ENCODE measurements around the gene RGS13. TPM values are rescaled to one million over a fixed set of nuclear protein-coding genes. Genes with fewer than 3 reads are reported as not detected.

RGS13 gene
- total RNA-seq = 1 to 10 TPM in 1 of 2 donors, under 1 TPM in 1; 0.64 to 1.1 TPM

- no peak within 1 kb of the TSS for H3K27ac Mint-ChIP-seq
- no peak for ATAC-seq
- DNase-seq (ENCODE audit: low spot score) = no peak
- peaks cover 0 to 6% of the 10 kb centered on the region in 2 donors for H3K4me1 Mint-ChIP-seq (ENCODE audit: low read depth in 2 of 2)
- no peaks in the 10 kb centered on the region for H3K9me3 Mint-ChIP-seq
- H3K27me3 Mint-ChIP-seq = peaks cover 7 to 14% of the 10 kb centered on the region in 2 donors
- H3K36me3 Mint-ChIP-seq = no peaks in the 10 kb centered on the region
- H3K4me3 Mint-ChIP-seq = no peak within 1 kb of the TSS
Measured at GRCh38 chr1:192635939-192636338, at the start of gene RGS13. TSS of gene RGS13 (plus strand) at chr1:192636147. CDS start at chr1:192644335, 8,188 bp downstream.

GRCh38 chr1:192587386-192588266 lies 48.3 kb upstream of the RGS13 start:
- H3K27ac Mint-ChIP-seq = no peak overlapping the region
- peaks cover 0 to 3% of the 10 kb centered on the region in 2 donors for H3K27me3 Mint-ChIP-seq
- no peak overlapping the region for H3K4me3 Mint-ChIP-seq
- ATAC-seq = no peak
- DNase-seq (ENCODE audit: low spot score) = no peak
- peaks cover 8 to 20% of the 10 kb centered on the region in 2 donors for H3K4me1 Mint-ChIP-seq (ENCODE audit: low read depth in 2 of 2)
- no peaks in the 10 kb centered on the region for H3K36me3 Mint-ChIP-seq
- peaks cover 2% of the 10 kb centered on the region for H3K9me3 Mint-ChIP-seq

GRCh38 chr1:192588546-192588945 lies 47.4 kb upstream of the RGS13 start:
- Mint-ChIP-seq H3K4me1 (ENCODE audit: low read depth in 2 of 2) (peaks cover 8 to 15% of the 10 kb centered on the region in 2 donors), H3K4me3 (no peak overlapping the region), H3K9me3 (peaks cover 2% of the 10 kb centered on the region), H3K27me3 (peaks cover 0 to 3% of the 10 kb centered on the region in 2 donors), H3K27ac (no peak overlapping the region), H3K36me3 (no peaks in the 10 kb centered on the region)
- DNase-seq (ENCODE audit: low spot score) (no peak), ATAC-seq (no peak)

GRCh38 chr1:192589813-192590212 lies 46.1 kb upstream of the RGS13 start:
- Mint-ChIP-seq H3K4me3 (no peak overlapping the region), H3K27ac (peak overlapping the region in 1 of 2 donors; percentile 27), H3K9me3 (peaks cover 2% of the 10 kb centered on the region), H3K36me3 (no peaks in the 10 kb centered on the region), H3K4me1 (ENCODE audit: low read depth in 2 of 2) (peaks cover 3 to 5% of the 10 kb centered on the region in 2 donors), H3K27me3 (peaks cover 0 to 3% of the 10 kb centered on the region in 2 donors)
- DNase-seq (ENCODE audit: low spot score) (no peak), ATAC-seq (no peak)

- no peaks in the 10 kb centered on the region for H3K36me3 Mint-ChIP-seq
- H3K27ac Mint-ChIP-seq = peak overlapping the region in 1 of 2 donors; percentile 17
- no peak for DNase-seq (ENCODE audit: low spot score)
- H3K4me1 Mint-ChIP-seq (ENCODE audit: low read depth in 2 of 2) = peaks cover 0 to 10% of the 10 kb centered on the region in 2 donors
- H3K27me3 Mint-ChIP-seq = peaks cover 0 to 6% of the 10 kb centered on the region in 2 donors
- ATAC-seq = no peak
- peaks cover 2% of the 10 kb centered on the region for H3K9me3 Mint-ChIP-seq
- no peak overlapping the region for H3K4me3 Mint-ChIP-seq
Measured at GRCh38 chr1:192592517-192592916, 43.4 kb upstream of the RGS13 start.

- no peaks in the 10 kb centered on the region for H3K36me3 Mint-ChIP-seq
- peaks cover 0 to 10% of the 10 kb centered on the region in 2 donors for H3K4me1 Mint-ChIP-seq (ENCODE audit: low read depth in 2 of 2)
- peak overlapping the region in 1 of 2 donors; percentile 17 for H3K27ac Mint-ChIP-seq
- no peak overlapping the region for H3K4me3 Mint-ChIP-seq
- peaks cover 0 to 3% of the 10 kb centered on the region in 2 donors for H3K27me3 Mint-ChIP-seq
- DNase-seq (ENCODE audit: low spot score) (no peak), ATAC-seq (no peak)
- no peaks in the 10 kb centered on the region for H3K9me3 Mint-ChIP-seq
Measured at GRCh38 chr1:192592981-192593708, 42.8 kb upstream of the RGS13 start.

GRCh38 chr1:192595299-192595698 lies 40.6 kb upstream of the RGS13 start:
- peak overlapping the region in 1 of 2 donors; percentile 27 for H3K27ac Mint-ChIP-seq

GRCh38 chr1:192598589-192598988 lies 37.4 kb upstream of the RGS13 start:
- Mint-ChIP-seq H3K4me1 (ENCODE audit: low read depth in 2 of 2) (peaks cover 41 to 43% of the 10 kb centered on the region in 2 donors), H3K9me3 (no peaks in the 10 kb centered on the region), H3K27me3 (peaks cover 0 to 3% of the 10 kb centered on the region in 2 donors), H3K27ac (peak overlapping the region in 1 of 2 donors; percentile 16), H3K36me3 (no peaks in the 10 kb centered on the region), H3K4me3 (peak overlapping the region; percentile 48)
- no peak for DNase-seq (ENCODE audit: low spot score)
- ATAC-seq = peak; percentile 77 to 85

More at GRCh38 chr1:192595299-192595698, 40.6 kb upstream of the RGS13 start:
- no peaks in the 10 kb centered on the region for H3K36me3 Mint-ChIP-seq
- ATAC-seq (no peak), DNase-seq (ENCODE audit: low spot score) (no peak)
- no peaks in the 10 kb centered on the region for H3K9me3 Mint-ChIP-seq
- H3K4me3 Mint-ChIP-seq = no peak overlapping the region
- H3K4me1 Mint-ChIP-seq (ENCODE audit: low read depth in 2 of 2) = peaks cover 12 to 19% of the 10 kb centered on the region in 2 donors
- H3K27me3 Mint-ChIP-seq = peaks cover 0 to 3% of the 10 kb centered on the region in 2 donors

GRCh38 chr1:192600275-192600674 lies 35.7 kb upstream of the RGS13 start:
- ATAC-seq = no peak

GRCh38 chr1:192601143-192601542 lies 34.8 kb upstream of the RGS13 start:
- Mint-ChIP-seq H3K27ac (peak overlapping the region; percentile 47 to 60), H3K4me3 (peak overlapping the region; percentile 47), H3K4me1 (ENCODE audit: low read depth in 2 of 2) (peaks cover 56 to 57% of the 10 kb centered on the region in 2 donors), H3K9me3 (no peaks in the 10 kb centered on the region), H3K36me3 (no peaks in the 10 kb centered on the region), H3K27me3 (no peaks in the 10 kb centered on the region)
- DNase-seq (ENCODE audit: low spot score) (no peak), ATAC-seq (peak; percentile 63 to 64)

More at GRCh38 chr1:192600275-192600674, 35.7 kb upstream of the RGS13 start:
- Mint-ChIP-seq H3K27me3 (no peaks in the 10 kb centered on the region), H3K9me3 (no peaks in the 10 kb centered on the region), H3K36me3 (no peaks in the 10 kb centered on the region), H3K4me3 (no peak overlapping the region), H3K27ac (no peak overlapping the region), H3K4me1 (ENCODE audit: low read depth in 2 of 2) (peaks cover 48 to 49% of the 10 kb centered on the region in 2 donors)
- no peak for DNase-seq (ENCODE audit: low spot score)

- Mint-ChIP-seq H3K36me3 (no peaks in the 10 kb centered on the region), H3K4me1 (ENCODE audit: low read depth in 2 of 2) (peaks cover 56 to 61% of the 10 kb centered on the region in 2 donors), H3K27me3 (no peaks in the 10 kb centered on the region), H3K4me3 (peak overlapping the region; percentile 47), H3K27ac (peak overlapping the region; percentile 47 to 60), H3K9me3 (no peaks in the 10 kb centered on the region)
- no peak for DNase-seq (ENCODE audit: low spot score)
- ATAC-seq = peak in 1 of 2 donors; percentile 39
Measured at GRCh38 chr1:192601567-192601966, 34.4 kb upstream of the RGS13 start.

- no peak for DNase-seq (ENCODE audit: low spot score)
- Mint-ChIP-seq H3K27me3 (no peaks in the 10 kb centered on the region), H3K36me3 (no peaks in the 10 kb centered on the region), H3K4me1 (ENCODE audit: low read depth in 2 of 2) (peaks cover 60 to 72% of the 10 kb centered on the region in 2 donors), H3K27ac (peak overlapping the region; percentile 20 to 23), H3K9me3 (no peaks in the 10 kb centered on the region), H3K4me3 (peak overlapping the region; percentile 3)
- no peak for ATAC-seq
Measured at GRCh38 chr1:192602757-192603156, 33.2 kb upstream of the RGS13 start.

- H3K27me3 Mint-ChIP-seq = no peaks in the 10 kb centered on the region
- H3K9me3 Mint-ChIP-seq = no peaks in the 10 kb centered on the region
- peak overlapping the region; percentile 20 to 23 for H3K27ac Mint-ChIP-seq
- H3K4me1 Mint-ChIP-seq (ENCODE audit: low read depth in 2 of 2) = peaks cover 60 to 72% of the 10 kb centered on the region in 2 donors
- peak overlapping the region; percentile 3 for H3K4me3 Mint-ChIP-seq
- no peaks in the 10 kb centered on the region for H3K36me3 Mint-ChIP-seq
- DNase-seq (ENCODE audit: low spot score) = no peak
- ATAC-seq = no peak
Measured at GRCh38 chr1:192603218-192603787, 32.6 kb upstream of the RGS13 start.
